Stimulated activated CD4-positive, alpha-beta T cell treated with anti-CD3 and anti-CD28 coated beads, Interleukin-4, amount 100 ng/mL, for 1 hour (primary cell): ENCODE measurements around the gene NDNF.

Source experiments
- DNase-seq: peaks from one replicate; pipeline ENCODE4 v3.0.0-alpha.2; 2020

NDNF gene

DNA sequence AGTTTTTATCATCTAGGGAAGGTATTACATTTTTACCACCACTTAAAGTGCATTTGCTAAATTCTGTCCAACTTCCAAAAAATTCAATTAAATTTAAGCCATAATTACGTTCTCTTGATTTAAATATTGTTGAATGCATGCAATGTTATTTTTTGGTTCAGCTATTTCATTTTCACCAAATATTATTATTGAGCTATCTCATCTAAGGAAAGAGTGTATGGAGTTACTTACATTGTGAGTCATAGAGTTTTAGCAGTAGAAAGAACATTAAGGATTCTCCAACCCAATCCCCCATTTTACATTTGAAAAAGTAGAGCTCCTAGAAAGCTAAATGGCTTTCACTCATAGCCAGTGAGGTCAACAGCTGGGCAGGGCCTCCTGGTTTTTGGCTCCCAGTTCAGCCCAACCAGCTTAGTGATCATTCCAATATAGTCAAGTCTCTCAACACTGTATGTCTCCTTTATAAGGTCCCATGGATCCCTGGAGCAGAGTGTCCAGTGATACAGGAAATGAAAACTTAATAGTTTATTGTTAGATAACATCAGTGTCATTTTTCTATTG lies 60.5 kb downstream of the NDNF start:
- no peak for DNase-seq

DNA sequence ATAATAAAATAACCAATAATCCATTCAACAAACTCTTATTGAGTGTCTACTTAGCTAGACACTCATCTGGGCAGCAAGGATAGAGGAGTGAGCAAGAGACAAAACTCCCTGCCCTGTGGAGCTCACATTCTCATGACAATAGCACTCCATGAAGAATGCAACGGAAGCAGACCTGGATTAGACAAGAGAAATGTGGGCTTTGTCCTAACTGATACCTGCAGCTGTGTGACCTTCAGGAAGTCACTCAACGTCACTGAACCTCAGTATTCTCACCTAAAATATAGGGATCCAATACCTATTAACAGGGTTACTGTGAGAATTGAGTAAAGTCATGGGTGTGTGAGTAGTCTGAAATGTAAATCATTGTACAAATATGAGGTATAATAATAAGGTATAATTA lies 61.2 kb downstream of the NDNF start:
- no peak for DNase-seq

DNA sequence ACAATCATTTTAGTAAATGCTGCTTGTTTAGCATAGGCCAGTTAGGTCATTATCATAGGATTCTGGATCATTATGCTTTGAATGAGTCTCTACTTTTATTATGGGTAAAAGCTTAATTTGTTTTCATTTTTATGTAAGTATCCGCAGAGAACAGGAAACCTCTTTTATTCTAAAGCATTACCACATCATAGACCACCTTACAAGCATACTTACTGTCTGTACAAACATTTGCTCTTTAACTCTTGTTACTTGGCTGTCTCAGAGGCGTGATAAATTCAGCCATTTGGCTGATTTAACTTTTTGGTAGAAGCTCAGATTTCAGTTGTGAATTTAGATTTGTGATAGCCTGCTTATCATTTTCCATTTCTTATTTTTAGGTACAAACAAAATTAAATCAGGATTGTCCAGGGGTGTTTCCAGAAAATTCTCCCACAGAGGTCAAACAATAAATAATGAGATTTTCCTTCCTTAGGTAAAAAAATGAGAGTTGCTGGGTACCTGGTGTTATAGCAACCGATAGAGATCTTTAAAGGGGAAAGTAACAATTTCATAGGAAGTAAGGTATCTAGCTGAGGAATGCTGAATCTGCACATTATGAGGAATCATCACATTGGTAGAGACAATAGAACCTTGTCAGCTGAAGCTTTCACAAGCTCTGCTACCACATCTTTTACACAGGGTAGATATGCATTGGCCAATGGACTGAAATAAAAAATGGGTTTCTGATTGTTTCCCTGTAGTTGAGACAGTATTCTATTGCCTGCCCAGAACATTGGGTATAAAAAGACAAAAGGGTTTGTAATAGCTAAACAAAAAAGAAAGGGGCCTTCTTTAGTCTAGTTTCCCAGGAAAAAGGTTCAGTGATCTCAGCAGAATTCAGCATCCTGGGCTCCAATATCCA lies 62.5 kb downstream of the NDNF start:
- DNase-seq, result no peak

DNA sequence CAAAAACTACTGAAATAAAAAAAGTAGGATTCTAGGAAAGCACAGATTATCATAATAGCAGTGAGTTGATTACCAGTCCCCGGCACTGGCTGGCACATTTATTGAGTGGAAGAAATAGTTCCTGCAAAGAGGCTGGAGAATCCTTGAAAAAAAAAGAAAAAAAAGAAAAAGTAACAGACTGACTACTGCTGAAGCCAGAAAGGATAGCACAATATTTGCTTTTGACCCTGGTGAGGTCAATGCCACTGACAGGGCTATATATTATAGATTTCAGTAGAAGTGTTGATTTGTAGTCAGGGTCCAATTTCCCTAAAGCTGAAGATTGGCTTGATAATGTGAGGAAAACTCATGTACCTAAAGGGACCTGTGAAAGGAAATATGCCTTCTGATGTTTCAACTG lies 64.7 kb downstream of the NDNF start:
- no peak for DNase-seq

DNA sequence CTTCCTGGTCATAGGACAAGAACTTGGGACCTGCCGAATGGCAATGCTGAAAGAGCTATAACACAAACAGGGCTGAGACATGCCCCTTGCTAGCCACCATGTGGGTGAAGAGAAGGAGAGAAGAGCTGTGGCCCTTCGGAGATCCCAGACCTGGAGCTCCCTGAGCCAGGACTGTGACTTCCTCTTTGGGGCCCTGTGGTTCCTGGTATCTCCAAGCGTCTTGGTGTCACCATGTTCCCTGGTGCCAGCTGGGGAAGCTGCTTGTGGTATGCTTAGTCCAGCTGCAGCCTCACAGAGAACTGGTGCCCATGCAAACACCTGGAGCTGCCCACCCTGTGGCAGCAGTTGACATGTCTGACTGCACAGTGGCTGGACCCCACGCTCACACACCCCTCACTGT lies 68.5 kb downstream of the NDNF start:
- DNase-seq, result no peak

DNA sequence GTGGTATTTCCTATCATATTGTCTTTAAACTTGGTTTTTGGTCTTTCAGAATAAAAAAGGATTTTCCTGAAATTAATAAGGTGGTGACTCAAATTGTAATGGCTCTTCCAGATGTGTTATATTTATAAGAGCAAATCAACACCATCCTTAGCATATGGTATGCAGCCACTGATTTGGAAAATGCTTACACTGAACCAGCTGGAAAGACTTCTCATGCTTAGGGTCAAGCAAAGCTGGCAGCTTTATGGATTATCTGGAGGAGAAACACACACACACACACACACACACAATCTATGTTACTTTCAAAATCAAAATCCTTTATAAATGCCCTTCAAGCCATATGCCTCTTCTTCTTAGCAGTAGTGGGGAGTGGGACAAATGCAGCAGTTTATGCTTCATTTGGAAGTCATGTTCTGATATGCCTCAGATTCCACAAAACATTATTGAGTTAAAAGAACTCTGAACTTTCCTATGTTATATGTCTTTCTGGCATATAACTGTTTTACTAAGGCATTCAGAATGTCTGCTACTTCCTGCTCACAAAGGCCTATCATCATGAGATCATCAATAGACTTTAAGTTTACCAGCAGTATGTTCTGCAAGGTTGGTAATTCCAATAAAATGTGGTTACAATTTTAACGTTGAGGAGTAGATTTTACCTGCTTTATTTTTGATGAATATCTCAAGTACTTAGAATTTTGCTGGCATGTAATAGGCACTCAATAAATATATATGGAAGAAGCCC lies 76.9 kb downstream of the NDNF start:
- no peak for DNase-seq

DNA sequence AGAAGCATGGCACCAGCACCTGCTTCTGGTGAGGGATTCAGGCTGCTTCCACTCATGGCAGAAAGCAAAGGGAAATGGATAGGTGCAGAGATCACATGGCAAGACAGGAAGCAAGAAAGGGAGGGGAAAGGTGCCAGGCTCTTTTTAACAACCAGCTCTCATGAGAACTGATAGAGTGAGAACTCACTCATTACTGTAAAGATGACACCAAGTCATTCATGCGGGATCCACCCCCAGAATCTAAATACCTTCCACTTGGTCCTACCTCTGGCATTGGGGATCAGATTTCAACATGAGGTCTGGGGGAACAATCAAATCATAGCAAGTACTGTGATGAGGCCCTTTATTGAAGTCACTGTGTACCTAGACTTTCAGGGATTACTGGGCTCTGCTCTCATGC lies 77.8 kb downstream of the NDNF start:
- no peak for DNase-seq

DNA sequence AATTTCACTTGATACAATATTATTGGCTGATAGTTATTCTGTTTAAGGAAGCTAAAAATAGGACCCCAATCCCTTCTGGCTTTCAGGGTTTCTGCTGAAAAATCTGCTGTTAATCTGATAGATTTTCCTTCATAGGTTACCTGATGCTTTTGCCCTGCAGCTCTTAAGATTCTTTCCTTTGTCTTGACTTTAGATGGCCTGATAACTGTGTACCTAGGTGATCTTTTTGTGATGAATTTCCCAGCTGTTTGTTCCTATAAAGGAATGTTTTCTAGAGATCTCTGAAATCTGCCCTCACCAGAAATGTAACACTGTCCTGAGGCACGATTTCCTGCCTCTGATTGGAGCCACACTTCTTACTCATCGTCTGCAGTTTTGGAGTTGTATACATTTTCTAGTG lies 80.5 kb downstream of the NDNF start:
- DNase-seq, result no peak

DNA sequence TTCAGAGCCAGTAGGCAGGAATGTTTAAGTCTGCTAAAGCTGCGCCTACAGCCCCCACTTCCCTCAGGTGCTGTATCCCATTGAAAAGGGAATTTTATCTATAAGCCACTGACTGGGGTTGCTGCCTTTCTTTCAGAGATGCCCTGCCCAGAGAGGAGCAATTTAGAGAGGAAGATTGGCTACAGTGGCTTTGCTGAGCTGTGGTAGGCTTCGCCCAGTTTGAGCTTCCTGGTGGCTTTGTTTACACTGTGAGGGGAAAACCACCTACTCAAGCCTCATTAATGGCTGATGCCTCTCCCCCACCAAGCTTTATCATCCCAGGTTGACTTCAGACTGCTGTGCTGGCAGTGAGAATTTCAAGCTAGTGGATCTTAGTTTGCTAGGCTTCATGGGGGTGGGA lies 82.1 kb downstream of the NDNF start:
- no peak for DNase-seq
